ENCODE data around the gene COX17. TPM values are rescaled to one million over a fixed set of nuclear protein-coding genes. Genes with fewer than 3 reads are reported as not detected.

The COX17 gene, protein sequence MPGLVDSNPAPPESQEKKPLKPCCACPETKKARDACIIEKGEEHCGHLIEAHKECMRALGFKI
- 10 to 100 TPM; 19.0 to 61.4 (median 42.4) TPM for total RNA-seq
- polyA plus RNA-seq, result 100 to 1,000 TPM; 125 to 267 (median 241) TPM

DNA sequence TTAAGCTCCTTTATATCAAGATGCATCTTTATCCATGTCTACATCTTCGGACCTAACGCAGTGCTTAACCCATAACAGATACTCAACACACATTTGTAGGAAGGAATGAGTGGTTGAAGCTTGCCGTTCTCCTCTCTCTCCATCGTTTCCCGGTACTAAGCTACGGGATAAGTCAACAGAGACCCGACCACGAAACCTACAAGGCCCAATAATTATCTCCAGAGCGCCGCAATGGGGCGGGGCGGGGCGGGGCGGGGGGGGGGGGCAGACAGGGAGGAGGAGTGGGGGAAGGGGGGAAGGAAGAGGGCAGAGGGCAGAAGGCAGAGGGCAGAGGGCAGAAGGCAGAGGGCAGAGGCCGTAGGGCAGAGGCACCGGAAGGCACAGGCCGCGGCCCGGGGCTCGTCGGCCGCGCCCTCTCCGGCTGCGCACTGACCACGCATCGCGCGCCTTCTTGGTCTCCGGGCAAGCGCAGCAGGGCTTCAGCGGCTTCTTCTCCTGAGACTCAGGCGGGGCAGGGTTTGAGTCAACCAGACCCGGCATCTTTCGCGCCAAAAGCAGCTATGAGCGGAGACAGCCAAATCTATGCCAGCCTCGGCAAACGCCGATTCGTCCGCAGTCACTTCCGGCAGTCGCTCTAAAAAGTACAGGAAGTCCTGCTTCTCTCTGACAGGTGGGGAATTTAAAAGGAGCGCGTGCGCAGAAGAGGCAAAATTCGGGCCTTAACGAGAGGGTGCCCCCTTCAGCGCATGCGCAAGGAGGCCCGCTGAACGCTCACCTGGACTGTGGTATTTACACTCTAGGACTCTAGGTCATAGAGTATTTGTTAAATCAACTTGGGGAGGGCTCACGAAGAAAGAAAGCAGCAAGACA is at the start of gene COX17:
Gene COX17 (minus strand): TSS at position 636 of the 870 bp plus-strand sequence. CDS start 96 bp downstream, at position 540.
- Histone ChIP-seq H3K27ac (peak within 1 kb of the TSS; percentile 93 to 96 (median 96)), H3K4me1 (peaks cover 0 to 19% (median 15%) of the 10 kb centered on the region in 4 donors), H3K9me3 (no peaks in the 10 kb centered on the region), H3K4me3 (peak within 1 kb of the TSS; percentile 69 to 81 (median 74)), H3K27me3 (no peaks in the 10 kb centered on the region), H3K36me3 (peaks cover 0 to 26% (median 18%) of the 10 kb centered on the region in 4 donors)
- WGBS, 2 donors, result 1% methylated on average over 53 to 54 of the region's 54 CpGs
- DNase-seq, result peak; percentile 98
- intact Hi-C loops (cut with DNase I), result loop anchor here (1.0 to 10.0 kb wide), 6 partner anchors 14 to 418 kb away; partner anchors contain the start of genes ADPRH, GSK3B and TIMMDC1
- TF ChIP-seq, protein P1, sequence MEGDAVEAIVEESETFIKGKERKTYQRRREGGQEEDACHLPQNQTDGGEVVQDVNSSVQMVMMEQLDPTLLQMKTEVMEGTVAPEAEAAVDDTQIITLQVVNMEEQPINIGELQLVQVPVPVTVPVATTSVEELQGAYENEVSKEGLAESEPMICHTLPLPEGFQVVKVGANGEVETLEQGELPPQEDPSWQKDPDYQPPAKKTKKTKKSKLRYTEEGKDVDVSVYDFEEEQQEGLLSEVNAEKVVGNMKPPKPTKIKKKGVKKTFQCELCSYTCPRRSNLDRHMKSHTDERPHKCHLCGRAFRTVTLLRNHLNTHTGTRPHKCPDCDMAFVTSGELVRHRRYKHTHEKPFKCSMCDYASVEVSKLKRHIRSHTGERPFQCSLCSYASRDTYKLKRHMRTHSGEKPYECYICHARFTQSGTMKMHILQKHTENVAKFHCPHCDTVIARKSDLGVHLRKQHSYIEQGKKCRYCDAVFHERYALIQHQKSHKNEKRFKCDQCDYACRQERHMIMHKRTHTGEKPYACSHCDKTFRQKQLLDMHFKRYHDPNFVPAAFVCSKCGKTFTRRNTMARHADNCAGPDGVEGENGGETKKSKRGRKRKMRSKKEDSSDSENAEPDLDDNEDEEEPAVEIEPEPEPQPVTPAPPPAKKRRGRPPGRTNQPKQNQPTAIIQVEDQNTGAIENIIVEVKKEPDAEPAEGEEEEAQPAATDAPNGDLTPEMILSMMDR (IDR thresholded peaks at IDR 0.05), result no peak
- TF ChIP-seq EP300 (IDR thresholded peaks at IDR 0.05), result no peak
- peak; percentile 80 to 88 (median 85) for TF ChIP-seq POLR2AphosphoS5 (IDR thresholded peaks at IDR 0.05)
- TF ChIP-seq POLR2A (IDR thresholded peaks at IDR 0.05), result peak; percentile 46 to 53

GRCh38 chr3:119726909-119727308 is 49.7 kb upstream of the COX17 start:
- TF ChIP-seq EP300 (IDR thresholded peaks at IDR 0.05), result no peak
- H3K4me3 ChIP-seq, result no peak overlapping the region
- H3K4me1 ChIP-seq, result no peaks in the 10 kb centered on the region
- H3K9me3 ChIP-seq, result no peaks in the 10 kb centered on the region
- no peak for DNase-seq
- no peak overlapping the region for H3K27ac ChIP-seq
- intact Hi-C loops (cut with DNase I), result no loop called here
- H3K36me3 ChIP-seq, result no peaks in the 10 kb centered on the region
- WGBS, 2 donors, result 65 to 82% methylated on average over 2 of the region's 2 CpGs
- H3K27me3 ChIP-seq, result no peaks in the 10 kb centered on the region

GRCh38 chr3:119723022-119723421 is 45.8 kb upstream of the COX17 start:
- H3K27ac ChIP-seq, result no peak overlapping the region
- H3K4me3 ChIP-seq, result no peak overlapping the region
- 46 to 61% methylated on average over 2 of the region's 2 CpGs for WGBS, 2 donors
- no peak for DNase-seq
- H3K9me3 ChIP-seq, result no peaks in the 10 kb centered on the region
- H3K27me3 ChIP-seq, result no peaks in the 10 kb centered on the region
- intact Hi-C loops (cut with DNase I), result no loop called here
- TF ChIP-seq, protein P1 (IDR thresholded peaks at IDR 0.05), result no peak
- TF ChIP-seq POLR2A (IDR thresholded peaks at IDR 0.05) (no peak), EP300 (IDR thresholded peaks at IDR 0.05) (no peak), POLR2AphosphoS5 (IDR thresholded peaks at IDR 0.05) (no peak)
- H3K4me1 ChIP-seq, result no peaks in the 10 kb centered on the region
- no peaks in the 10 kb centered on the region for H3K36me3 ChIP-seq

DNA sequence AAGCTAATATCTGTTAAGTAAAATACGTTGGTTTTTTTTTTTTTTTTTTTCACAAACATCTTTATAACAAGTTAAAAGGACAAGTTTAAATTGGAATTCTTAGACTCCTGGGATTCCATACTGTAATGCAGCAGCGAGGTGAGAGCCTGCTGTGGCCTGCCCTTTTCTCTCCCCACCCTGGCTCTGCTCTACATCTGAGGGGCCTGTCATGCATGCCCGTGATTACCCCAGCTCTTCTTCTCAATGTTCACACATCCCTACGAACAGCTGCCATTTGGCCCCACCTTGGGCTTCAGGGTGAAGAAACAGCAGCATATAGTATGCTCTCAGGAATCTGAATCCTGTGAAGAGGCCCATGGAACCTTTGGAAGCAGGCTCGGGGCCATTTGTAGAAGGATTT is 40.3 kb upstream of the COX17 start:
- Histone ChIP-seq H3K36me3 (peaks cover 0 to 19% (median 0%) of the 10 kb centered on the region in 4 donors), H3K27ac (no peak overlapping the region), H3K4me3 (no peak overlapping the region), H3K4me1 (no peaks in the 10 kb centered on the region), H3K9me3 (no peaks in the 10 kb centered on the region), H3K27me3 (no peaks in the 10 kb centered on the region)
- intact Hi-C loops (cut with DNase I), result no loop called here
- DNase-seq, result no peak
- TF ChIP-seq EP300 (IDR thresholded peaks at IDR 0.05) (no peak), POLR2A (IDR thresholded peaks at IDR 0.05) (no peak), POLR2AphosphoS5 (IDR thresholded peaks at IDR 0.05) (no peak)
- TF ChIP-seq, protein P1 (IDR thresholded peaks at IDR 0.05), result no peak
- 60 to 82% methylated on average over 5 of the region's 5 CpGs for WGBS, 2 donors

DNA sequence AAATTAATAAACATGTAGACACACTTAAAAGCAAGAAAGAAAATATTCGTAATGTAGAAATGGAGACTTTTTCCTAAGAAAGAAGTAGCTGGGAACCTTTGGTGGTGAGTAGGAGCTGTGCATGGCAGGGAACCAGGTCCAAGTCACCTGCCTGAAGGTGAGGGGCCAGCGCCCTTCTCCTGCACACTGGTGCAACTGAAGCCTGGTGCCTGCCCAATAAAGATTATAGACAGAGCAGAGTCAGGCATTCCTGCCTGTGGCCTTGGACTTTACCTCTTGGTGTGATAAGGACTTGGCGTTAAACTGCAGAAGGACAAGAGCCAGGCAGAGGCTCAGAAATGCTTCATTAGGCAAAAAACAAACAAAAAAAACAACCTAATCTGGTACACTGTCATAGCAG is 39.8 kb upstream of the COX17 start:
- WGBS, 2 donors, result 35 to 79% methylated on average over 3 of the region's 3 CpGs

More for the DNA sequence above, 39.8 kb upstream of the COX17 start:
- intact Hi-C loops (cut with DNase I), result no loop called here
- Histone ChIP-seq H3K27ac (no peak overlapping the region), H3K4me1 (no peaks in the 10 kb centered on the region), H3K36me3 (peaks cover 0 to 19% (median 0%) of the 10 kb centered on the region in 4 donors), H3K27me3 (no peaks in the 10 kb centered on the region), H3K4me3 (no peak overlapping the region), H3K9me3 (no peaks in the 10 kb centered on the region)
- no peak for DNase-seq
- TF ChIP-seq, protein P1 (IDR thresholded peaks at IDR 0.05), result no peak
- no peak for TF ChIP-seq POLR2A (IDR thresholded peaks at IDR 0.05)
- TF ChIP-seq POLR2AphosphoS5 (IDR thresholded peaks at IDR 0.05), result no peak
- TF ChIP-seq EP300 (IDR thresholded peaks at IDR 0.05), result no peak

All from sigmoid colon (tissue), 7 donors.